Vagina (tissue), 2 donors: ENCODE data around the gene L3MBTL1.

Experiments
- POLR2A ChIP-seq, 2 donors: fragments of 450-650 bp; IDR thresholded peaks; one replicate each; pipeline ENCODE4 v1.6.1; 2017; ENCODE audit warnings: antibody characterized with exemption in 2 of 2, mild to moderate bottlenecking in 2 of 2, moderate library complexity in 2 of 2
- POLR2AphosphoS5 ChIP-seq, 2 donors: sonication (generic); formaldehyde crosslinking; IDR thresholded peaks; one replicate each; pipeline ENCODE4 v1.9.0; 2017; ENCODE audit warnings: antibody characterized with exemption in 2 of 2, mild to moderate bottlenecking in 2 of 2, low read depth in 1 of 2; ENCODE audit not compliant: insufficient read depth in 1 of 2
- TF ChIP-seq, protein P1 (sequence below), 3 experiments: fragments of 450-650 bp in 2 of 3; fragments of 200-600 bp in 1 of 3; sonication (generic) in 1 of 3; IDR thresholded peaks; one replicate each; pipeline ENCODE4 v1.5.1; 2017 to 2019; ENCODE audit warnings: antibody characterized with exemption in 3 of 3, mild to moderate bottlenecking in 2 of 3, moderate library complexity in 2 of 3

- TF ChIP-seq, protein P1, sequence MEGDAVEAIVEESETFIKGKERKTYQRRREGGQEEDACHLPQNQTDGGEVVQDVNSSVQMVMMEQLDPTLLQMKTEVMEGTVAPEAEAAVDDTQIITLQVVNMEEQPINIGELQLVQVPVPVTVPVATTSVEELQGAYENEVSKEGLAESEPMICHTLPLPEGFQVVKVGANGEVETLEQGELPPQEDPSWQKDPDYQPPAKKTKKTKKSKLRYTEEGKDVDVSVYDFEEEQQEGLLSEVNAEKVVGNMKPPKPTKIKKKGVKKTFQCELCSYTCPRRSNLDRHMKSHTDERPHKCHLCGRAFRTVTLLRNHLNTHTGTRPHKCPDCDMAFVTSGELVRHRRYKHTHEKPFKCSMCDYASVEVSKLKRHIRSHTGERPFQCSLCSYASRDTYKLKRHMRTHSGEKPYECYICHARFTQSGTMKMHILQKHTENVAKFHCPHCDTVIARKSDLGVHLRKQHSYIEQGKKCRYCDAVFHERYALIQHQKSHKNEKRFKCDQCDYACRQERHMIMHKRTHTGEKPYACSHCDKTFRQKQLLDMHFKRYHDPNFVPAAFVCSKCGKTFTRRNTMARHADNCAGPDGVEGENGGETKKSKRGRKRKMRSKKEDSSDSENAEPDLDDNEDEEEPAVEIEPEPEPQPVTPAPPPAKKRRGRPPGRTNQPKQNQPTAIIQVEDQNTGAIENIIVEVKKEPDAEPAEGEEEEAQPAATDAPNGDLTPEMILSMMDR (IDR thresholded peaks at IDR 0.05): no peak
- TF ChIP-seq POLR2A (IDR thresholded peaks at IDR 0.05) (no peak), POLR2AphosphoS5 (IDR thresholded peaks at IDR 0.05; ENCODE audit: insufficient read depth in 1 of 2, low read depth in 1 of 2) (no peak)
Observed at GRCh38 chr20:43564993-43565757, 57.7 kb downstream of the L3MBTL1 start.
